ENCODE data around the gene PTGR3.

PTGR3 gene

GRCh38 chr18:75167759-75168618 is 41.0 kb downstream of the PTGR3 start:
- no peak for DNase-seq

- no peak for DNase-seq
Measured at GRCh38 chr18:75167137-75167536, 41.8 kb downstream of the PTGR3 start.

GRCh38 chr18:75165926-75166325 is 43.0 kb downstream of the PTGR3 start:
- no peak for DNase-seq

GRCh38 chr18:75164479-75164878 is 44.5 kb downstream of the PTGR3 start:
- no peak for DNase-seq

- DNase-seq: no peak
Measured at GRCh38 chr18:75163736-75164135, 45.2 kb downstream of the PTGR3 start.

- DNase-seq: no peak
Measured at GRCh38 chr18:75162978-75163377, 46.0 kb downstream of the PTGR3 start.

GRCh38 chr18:75162467-75162866 is 46.5 kb downstream of the PTGR3 start:
- DNase-seq: no peak

GRCh38 chr18:75161256-75162028 is 47.5 kb downstream of the PTGR3 start:
- no peak for DNase-seq

- no peak for DNase-seq
Measured at GRCh38 chr18:75160364-75160763, 48.6 kb downstream of the PTGR3 start.

- DNase-seq: no peak
Measured at GRCh38 chr18:75159646-75160356, 49.1 kb downstream of the PTGR3 start.

- DNase-seq: no peak
Measured at GRCh38 chr18:75159238-75159518, 49.8 kb downstream of the PTGR3 start.

Measured in stimulated activated naive CD4-positive, alpha-beta T cell treated with Interleukin-2 at 50 U/mL for 16 hours (primary cell).